GM12878 (cell line): Measurements from ENCODE around the gene ISLR.

Experiments used
- CBFB ChIP-seq: IDR thresholded peaks from 2 replicates; pipeline ENCODE4 v1.6.1; 2016; ENCODE audit warnings: antibody characterized with exemption, low read depth
- EP300 ChIP-seq, 2 experiments: fragments of 150-350 bp in 1 of 2; IDR thresholded peaks; 2 replicates each; pipeline ENCODE4 v1.6.1; 2011 to 2012; ENCODE audit warnings: low read depth in 2 of 2, low read length in 2 of 2, borderline replicate concordance in 1 of 2, improper control_type of control experiment in 1 of 2, inconsistent platforms in 1 of 2; ENCODE audit not compliant: control insufficient read depth in 1 of 2
- EZH2 ChIP-seq: IDR thresholded peaks from 2 replicates; pipeline ENCODE4 v1.6.1; 2012; ENCODE audit warnings: low read depth, mild to moderate bottlenecking, control low read depth, inconsistent platforms, low read length, borderline replicate concordance; ENCODE audit not compliant: control insufficient read depth
- GABPA ChIP-seq: IDR thresholded peaks from 2 replicates; pipeline ENCODE4 v1.6.1; 2014; ENCODE audit warnings: antibody characterized with exemption, low read depth, mild to moderate bottlenecking, inconsistent platforms
- JUND ChIP-seq: IDR thresholded peaks from 2 replicates; pipeline ENCODE4 v1.6.1; 2012; ENCODE audit warnings: low read depth, mild to moderate bottlenecking, low read length, improper control_type of control experiment, moderate library complexity
- POLR2A ChIP-seq: IDR thresholded peaks from 2 replicates; pipeline ENCODE4 v1.6.1; 2011; ENCODE audit warnings: low read depth, mild to moderate bottlenecking, low read length
- POLR2AphosphoS5 ChIP-seq: IDR thresholded peaks from 2 replicates; pipeline ENCODE4 v1.6.1; 2011; ENCODE audit warnings: mild to moderate bottlenecking, low read length, inconsistent platforms
- SUZ12 ChIP-seq: fragments of 200-600 bp; sonication (generic); IDR thresholded peaks from one replicate; pipeline ENCODE4 v1.6.1; 2018; ENCODE audit warnings: antibody characterized with exemption, mild to moderate bottlenecking; ENCODE audit not compliant: unreplicated experiment
- USF2 ChIP-seq: IDR thresholded peaks from 2 replicates; pipeline ENCODE4 v1.6.1; 2011; ENCODE audit warnings: low read depth, low read length, improper control_type of control experiment, borderline replicate concordance
- ZNF384 ChIP-seq: IDR thresholded peaks from 2 replicates; pipeline ENCODE4 v1.6.1; 2012; ENCODE audit warnings: low read depth, mild to moderate bottlenecking, low read length, improper control_type of control experiment, borderline replicate concordance
- TF ChIP-seq, protein P1 (sequence below), 3 experiments: IDR thresholded peaks in 2 of 3; conservative IDR thresholded peaks in 1 of 3; 2 replicates each; pipeline ENCODE4 v1.5.1; 2011; ENCODE audit warnings: low read depth in 3 of 3, low read length in 3 of 3, mild to moderate bottlenecking in 3 of 3, control low read depth in 2 of 3, moderate library complexity in 2 of 3, inconsistent platforms in 1 of 3, mixed read lengths in 1 of 3; ENCODE audit not compliant: control insufficient read depth in 2 of 3, insufficient read depth in 1 of 3; ENCODE audit errors: extremely low read depth in 1 of 3
- TF ChIP-seq, protein P2 (sequence below): fragments of 450-650 bp; IDR thresholded peaks from 2 replicates; pipeline ENCODE4 v1.6.1; 2017; ENCODE audit warnings: low read depth, mild to moderate bottlenecking, moderate library complexity
- TF ChIP-seq, protein P3 (sequence below): IDR thresholded peaks from 2 replicates; pipeline ENCODE4 v1.6.1; 2012; ENCODE audit warnings: low read depth, low read length, improper control_type of control experiment
- TF ChIP-seq, protein P4 (sequence below): IDR thresholded peaks from 2 replicates; pipeline ENCODE4 v1.6.1; 2012; ENCODE audit warnings: mild to moderate bottlenecking, low read depth, low read length

GRCh38 chr15:74200871-74201419, 27.4 kb downstream of the ISLR start:
- TF ChIP-seq, protein P1, sequence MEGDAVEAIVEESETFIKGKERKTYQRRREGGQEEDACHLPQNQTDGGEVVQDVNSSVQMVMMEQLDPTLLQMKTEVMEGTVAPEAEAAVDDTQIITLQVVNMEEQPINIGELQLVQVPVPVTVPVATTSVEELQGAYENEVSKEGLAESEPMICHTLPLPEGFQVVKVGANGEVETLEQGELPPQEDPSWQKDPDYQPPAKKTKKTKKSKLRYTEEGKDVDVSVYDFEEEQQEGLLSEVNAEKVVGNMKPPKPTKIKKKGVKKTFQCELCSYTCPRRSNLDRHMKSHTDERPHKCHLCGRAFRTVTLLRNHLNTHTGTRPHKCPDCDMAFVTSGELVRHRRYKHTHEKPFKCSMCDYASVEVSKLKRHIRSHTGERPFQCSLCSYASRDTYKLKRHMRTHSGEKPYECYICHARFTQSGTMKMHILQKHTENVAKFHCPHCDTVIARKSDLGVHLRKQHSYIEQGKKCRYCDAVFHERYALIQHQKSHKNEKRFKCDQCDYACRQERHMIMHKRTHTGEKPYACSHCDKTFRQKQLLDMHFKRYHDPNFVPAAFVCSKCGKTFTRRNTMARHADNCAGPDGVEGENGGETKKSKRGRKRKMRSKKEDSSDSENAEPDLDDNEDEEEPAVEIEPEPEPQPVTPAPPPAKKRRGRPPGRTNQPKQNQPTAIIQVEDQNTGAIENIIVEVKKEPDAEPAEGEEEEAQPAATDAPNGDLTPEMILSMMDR (IDR thresholded peaks at IDR 0.05 in 2 of 3, conservative IDR thresholded peaks at IDR 0.05 in 1 of 3; ENCODE audit: control insufficient read depth in 2 of 3, extremely low read depth in 1 of 3, insufficient read depth in 1 of 3, low read depth in 3 of 3, low read length in 3 of 3), result no peak
- TF ChIP-seq, protein P2, sequence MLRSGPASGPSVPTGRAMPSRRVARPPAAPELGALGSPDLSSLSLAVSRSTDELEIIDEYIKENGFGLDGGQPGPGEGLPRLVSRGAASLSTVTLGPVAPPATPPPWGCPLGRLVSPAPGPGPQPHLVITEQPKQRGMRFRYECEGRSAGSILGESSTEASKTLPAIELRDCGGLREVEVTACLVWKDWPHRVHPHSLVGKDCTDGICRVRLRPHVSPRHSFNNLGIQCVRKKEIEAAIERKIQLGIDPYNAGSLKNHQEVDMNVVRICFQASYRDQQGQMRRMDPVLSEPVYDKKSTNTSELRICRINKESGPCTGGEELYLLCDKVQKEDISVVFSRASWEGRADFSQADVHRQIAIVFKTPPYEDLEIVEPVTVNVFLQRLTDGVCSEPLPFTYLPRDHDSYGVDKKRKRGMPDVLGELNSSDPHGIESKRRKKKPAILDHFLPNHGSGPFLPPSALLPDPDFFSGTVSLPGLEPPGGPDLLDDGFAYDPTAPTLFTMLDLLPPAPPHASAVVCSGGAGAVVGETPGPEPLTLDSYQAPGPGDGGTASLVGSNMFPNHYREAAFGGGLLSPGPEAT, result no peak
- no peak for TF ChIP-seq EP300 (IDR thresholded peaks at IDR 0.05; ENCODE audit: borderline replicate concordance in 1 of 2, control insufficient read depth in 1 of 2, low read depth in 2 of 2, low read length in 2 of 2)
- no peak for TF ChIP-seq USF2
- no peak for TF ChIP-seq POLR2AphosphoS5
- no peak for TF ChIP-seq SUZ12
- TF ChIP-seq EZH2, result no peak
- TF ChIP-seq CBFB, result no peak
- TF ChIP-seq GABPA, result no peak
- TF ChIP-seq, protein P3, sequence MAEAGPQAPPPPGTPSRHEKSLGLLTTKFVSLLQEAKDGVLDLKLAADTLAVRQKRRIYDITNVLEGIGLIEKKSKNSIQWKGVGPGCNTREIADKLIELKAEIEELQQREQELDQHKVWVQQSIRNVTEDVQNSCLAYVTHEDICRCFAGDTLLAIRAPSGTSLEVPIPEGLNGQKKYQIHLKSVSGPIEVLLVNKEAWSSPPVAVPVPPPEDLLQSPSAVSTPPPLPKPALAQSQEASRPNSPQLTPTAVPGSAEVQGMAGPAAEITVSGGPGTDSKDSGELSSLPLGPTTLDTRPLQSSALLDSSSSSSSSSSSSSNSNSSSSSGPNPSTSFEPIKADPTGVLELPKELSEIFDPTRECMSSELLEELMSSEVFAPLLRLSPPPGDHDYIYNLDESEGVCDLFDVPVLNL, result no peak
- TF ChIP-seq ZNF384, result no peak
- no peak for TF ChIP-seq JUND
- no peak for TF ChIP-seq POLR2A
- TF ChIP-seq, protein P4, sequence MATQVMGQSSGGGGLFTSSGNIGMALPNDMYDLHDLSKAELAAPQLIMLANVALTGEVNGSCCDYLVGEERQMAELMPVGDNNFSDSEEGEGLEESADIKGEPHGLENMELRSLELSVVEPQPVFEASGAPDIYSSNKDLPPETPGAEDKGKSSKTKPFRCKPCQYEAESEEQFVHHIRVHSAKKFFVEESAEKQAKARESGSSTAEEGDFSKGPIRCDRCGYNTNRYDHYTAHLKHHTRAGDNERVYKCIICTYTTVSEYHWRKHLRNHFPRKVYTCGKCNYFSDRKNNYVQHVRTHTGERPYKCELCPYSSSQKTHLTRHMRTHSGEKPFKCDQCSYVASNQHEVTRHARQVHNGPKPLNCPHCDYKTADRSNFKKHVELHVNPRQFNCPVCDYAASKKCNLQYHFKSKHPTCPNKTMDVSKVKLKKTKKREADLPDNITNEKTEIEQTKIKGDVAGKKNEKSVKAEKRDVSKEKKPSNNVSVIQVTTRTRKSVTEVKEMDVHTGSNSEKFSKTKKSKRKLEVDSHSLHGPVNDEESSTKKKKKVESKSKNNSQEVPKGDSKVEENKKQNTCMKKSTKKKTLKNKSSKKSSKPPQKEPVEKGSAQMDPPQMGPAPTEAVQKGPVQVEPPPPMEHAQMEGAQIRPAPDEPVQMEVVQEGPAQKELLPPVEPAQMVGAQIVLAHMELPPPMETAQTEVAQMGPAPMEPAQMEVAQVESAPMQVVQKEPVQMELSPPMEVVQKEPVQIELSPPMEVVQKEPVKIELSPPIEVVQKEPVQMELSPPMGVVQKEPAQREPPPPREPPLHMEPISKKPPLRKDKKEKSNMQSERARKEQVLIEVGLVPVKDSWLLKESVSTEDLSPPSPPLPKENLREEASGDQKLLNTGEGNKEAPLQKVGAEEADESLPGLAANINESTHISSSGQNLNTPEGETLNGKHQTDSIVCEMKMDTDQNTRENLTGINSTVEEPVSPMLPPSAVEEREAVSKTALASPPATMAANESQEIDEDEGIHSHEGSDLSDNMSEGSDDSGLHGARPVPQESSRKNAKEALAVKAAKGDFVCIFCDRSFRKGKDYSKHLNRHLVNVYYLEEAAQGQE, result no peak
